ENCODE measurements around the gene FOXO3.

The FOXO3 gene

DNA sequence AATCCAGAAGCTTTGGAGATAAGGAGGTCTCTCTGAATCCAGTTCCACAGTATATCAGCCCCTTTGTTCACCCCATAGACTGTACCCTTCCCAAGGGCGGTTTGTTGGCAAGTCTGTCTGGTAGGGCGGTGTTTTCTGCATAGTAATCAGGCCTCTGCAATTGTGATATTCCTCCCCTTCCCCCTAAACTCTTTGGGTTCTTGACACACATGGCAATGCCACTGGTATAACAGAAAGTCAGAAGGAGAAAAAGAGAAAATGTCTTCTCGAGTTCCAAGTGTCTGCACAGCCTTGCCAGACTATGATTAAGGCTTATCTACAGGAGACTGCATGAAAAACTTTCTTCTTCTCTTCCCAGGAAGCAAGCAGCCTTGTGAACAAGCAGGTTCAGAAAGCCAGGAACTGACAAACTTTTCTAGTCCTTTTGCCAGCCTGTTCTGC, 45.6 kb downstream of the FOXO3 start:
- TF ChIP-seq MAX (IDR thresholded peaks at IDR 0.05; ENCODE audit: low read depth, low read length) (no peak), MYC (IDR thresholded peaks at IDR 0.05; ENCODE audit: low read depth, low read length) (no peak)
- no peak overlapping the region for H3K4me3 ChIP-seq (ENCODE audit: low read depth, low read length)
- no peak for DNase-seq (ENCODE audit: low read depth)

GRCh38 chr6:108608453-108609275, 47.9 kb downstream of the FOXO3 start:
- no peak for TF ChIP-seq MAX (IDR thresholded peaks at IDR 0.05; ENCODE audit: low read depth, low read length)
- no peak for TF ChIP-seq MYC (IDR thresholded peaks at IDR 0.05; ENCODE audit: low read depth, low read length)
- no peak for TF ChIP-seq POLR2A (IDR thresholded peaks at IDR 0.05; ENCODE audit: extremely low read depth, insufficient read length)
- no peak for TF ChIP-seq CTCF (IDR thresholded peaks at IDR 0.05; ENCODE audit: low read depth, low read length)

GRCh38 chr6:108609276-108609769, 48.6 kb downstream of the FOXO3 start:
- no peak for TF ChIP-seq MYC (IDR thresholded peaks at IDR 0.05; ENCODE audit: low read depth, low read length)
- no peak for TF ChIP-seq POLR2A (IDR thresholded peaks at IDR 0.05; ENCODE audit: extremely low read depth, insufficient read length)
- no peak for TF ChIP-seq CTCF (IDR thresholded peaks at IDR 0.05; ENCODE audit: low read depth, low read length)
- no peak for TF ChIP-seq MAX (IDR thresholded peaks at IDR 0.05; ENCODE audit: low read depth, low read length)
- no peak overlapping the region for H3K4me3 ChIP-seq (ENCODE audit: low read depth, low read length)
- no peak for DNase-seq (ENCODE audit: low read depth)

More at GRCh38 chr6:108608453-108609275, 47.9 kb downstream of the FOXO3 start:
- DNase-seq (ENCODE audit: low read depth), result no peak
- H3K4me3 ChIP-seq (ENCODE audit: low read depth, low read length), result no peak overlapping the region

DNA sequence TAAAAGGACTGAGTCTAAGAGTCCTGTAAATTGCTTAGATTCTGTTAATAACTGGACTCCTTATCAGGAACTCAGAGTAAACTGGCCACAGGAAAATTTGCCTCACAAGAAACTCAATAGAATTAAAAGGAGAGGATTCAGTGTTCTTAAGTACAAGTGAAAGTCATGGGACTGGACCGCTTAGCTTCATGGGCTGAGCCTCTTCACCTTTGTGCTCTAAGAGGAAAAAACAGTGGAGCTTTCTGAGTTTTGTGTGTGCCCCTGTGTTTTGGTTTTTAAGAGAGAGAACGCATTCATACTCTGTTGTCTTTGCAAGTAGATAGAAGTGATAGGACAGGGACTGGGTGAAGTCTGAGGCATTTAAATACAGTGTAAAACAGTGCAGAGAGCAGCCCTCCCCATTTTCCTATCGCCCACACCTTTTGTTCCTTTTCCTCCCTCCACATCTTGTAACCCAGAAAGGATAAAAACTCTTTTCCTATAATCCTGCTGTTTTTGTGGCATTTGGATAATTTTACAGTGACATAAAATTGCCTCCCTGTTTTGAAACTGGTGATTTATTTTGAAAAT, 49.6 kb downstream of the FOXO3 start:
- no peak for DNase-seq (ENCODE audit: low read depth)
- TF ChIP-seq POLR2A (IDR thresholded peaks at IDR 0.05; ENCODE audit: extremely low read depth, insufficient read length) (no peak), MYC (IDR thresholded peaks at IDR 0.05; ENCODE audit: low read depth, low read length) (no peak), MAX (IDR thresholded peaks at IDR 0.05; ENCODE audit: low read depth, low read length) (no peak)
- no peak overlapping the region for H3K4me3 ChIP-seq (ENCODE audit: low read depth, low read length)

GRCh38 chr6:108610957-108611586, 50.4 kb downstream of the FOXO3 start:
- no peak overlapping the region for H3K4me3 ChIP-seq (ENCODE audit: low read depth, low read length)
- DNase-seq (ENCODE audit: low read depth), result no peak
- TF ChIP-seq POLR2A (IDR thresholded peaks at IDR 0.05; ENCODE audit: extremely low read depth, insufficient read length), result no peak
- TF ChIP-seq CTCF (IDR thresholded peaks at IDR 0.05; ENCODE audit: low read depth, low read length), result no peak

GRCh38 chr6:108612852-108613251, 52.1 kb downstream of the FOXO3 start:
- TF ChIP-seq POLR2A (IDR thresholded peaks at IDR 0.05; ENCODE audit: extremely low read depth, insufficient read length) (no peak), CTCF (IDR thresholded peaks at IDR 0.05; ENCODE audit: low read depth, low read length) (no peak), MYC (IDR thresholded peaks at IDR 0.05; ENCODE audit: low read depth, low read length) (no peak), MAX (IDR thresholded peaks at IDR 0.05; ENCODE audit: low read depth, low read length) (no peak)
- H3K4me3 ChIP-seq (ENCODE audit: low read depth, low read length), result no peak overlapping the region
- DNase-seq (ENCODE audit: low read depth), result no peak

Data from NB4 (cell line).